ENCODE measurements around the gene TARBP2.
"Not testable (repeated sequence)": the region's sequence is repeated elsewhere in the genome, so short reads cannot be mapped to it uniquely, and the experiment has no call there.

Gene TARBP2

DNA sequence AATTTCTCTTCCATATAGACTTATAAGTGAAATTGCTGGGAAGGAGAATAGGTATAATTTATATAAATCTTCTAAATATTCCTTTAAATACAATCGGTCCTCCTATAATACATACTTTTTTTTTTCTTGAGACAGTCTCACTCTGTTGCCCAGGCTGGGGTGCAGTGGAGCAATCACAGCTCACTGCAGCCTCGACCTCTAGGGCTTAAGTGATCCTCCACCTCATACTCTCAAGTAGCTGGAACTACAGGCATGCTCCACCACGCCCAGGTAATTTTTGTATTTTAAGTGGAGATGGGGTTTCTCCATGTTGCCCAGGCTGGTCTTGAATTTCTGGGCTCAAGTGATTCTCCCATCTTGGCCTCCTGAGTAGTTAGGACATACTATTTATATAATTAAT lies 35.9 kb downstream of the TARBP2 start:
- DNase-seq = no peak
- in situ Hi-C loops (cut with HindIII; ENCODE audit: low pct_ligation_motif_present, low pct_unique_long_range_greater_than_20kb, low sequenced_read_pairs) = loop anchor here (10.0 kb wide), 1 partner anchor 138 kb away; the partner anchor contains the start of gene ATP5MC2

GRCh38 chr12:53538209-53538689 lies 37.2 kb downstream of the TARBP2 start:
- in situ Hi-C loops (cut with HindIII; ENCODE audit: low pct_ligation_motif_present, low pct_unique_long_range_greater_than_20kb, low sequenced_read_pairs) = loop anchor here (10.0 kb wide), 1 partner anchor 137 kb away; the partner anchor contains the start of gene ATP5MC2
- DNase-seq = no peak

DNA sequence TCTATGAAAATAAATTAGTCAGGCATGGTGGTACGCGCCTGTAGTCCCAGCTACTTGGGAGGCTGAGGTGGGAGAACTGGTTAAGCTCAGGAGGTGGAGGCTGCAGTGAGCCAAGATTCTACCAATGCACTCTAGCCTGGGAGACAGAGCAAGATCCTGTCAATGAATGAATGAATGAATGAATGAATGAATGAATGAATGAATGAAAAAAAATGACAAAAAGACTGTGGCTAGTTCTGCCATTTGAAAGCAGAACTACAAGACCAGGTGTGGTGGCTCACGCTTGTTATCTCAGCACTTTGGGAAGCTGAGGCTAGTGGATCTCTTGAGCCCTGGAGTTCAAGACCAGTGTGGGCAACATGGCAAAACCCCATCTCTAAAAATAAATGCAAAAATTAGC lies 38.4 kb downstream of the TARBP2 start:
- in situ Hi-C loops (cut with HindIII; ENCODE audit: low pct_ligation_motif_present, low pct_unique_long_range_greater_than_20kb, low sequenced_read_pairs) = loop anchor here (10.0 kb wide), 1 partner anchor 135 kb away; the partner anchor contains the start of gene ATP5MC2
- no peak for DNase-seq

DNA sequence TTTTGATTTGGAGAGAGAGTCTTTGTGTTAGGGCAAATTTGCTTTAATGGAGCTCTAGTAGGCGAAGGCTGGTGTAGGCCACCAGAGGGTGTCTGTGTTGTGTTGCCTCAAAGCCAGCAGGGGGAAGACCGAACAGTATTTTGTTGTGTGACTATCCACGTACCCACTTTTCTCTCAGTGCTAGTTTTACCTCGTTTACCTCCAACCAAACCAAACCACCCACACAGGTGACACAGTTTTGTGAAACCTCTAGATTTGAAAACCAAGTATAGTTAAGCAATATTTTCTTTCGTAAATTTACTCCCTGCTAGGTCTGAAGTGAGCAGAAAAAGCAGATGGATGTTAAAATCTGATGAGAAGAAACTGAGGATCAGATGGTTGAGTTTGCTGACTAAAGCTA lies 42.5 kb downstream of the TARBP2 start:
- peak; percentile 83 for DNase-seq
- in situ Hi-C loops (cut with HindIII; ENCODE audit: low pct_ligation_motif_present, low pct_unique_long_range_greater_than_20kb, low sequenced_read_pairs) = no loop called here

- in situ Hi-C loops (cut with HindIII; ENCODE audit: low pct_ligation_motif_present, low pct_unique_long_range_greater_than_20kb, low sequenced_read_pairs); DNase-seq: not testable (repeated sequence)
Observed at GRCh38 chr12:53548354-53548753, 47.3 kb downstream of the TARBP2 start.

GRCh38 chr12:53550131-53550530 lies 49.0 kb downstream of the TARBP2 start:
- in situ Hi-C loops (cut with HindIII; ENCODE audit: low pct_ligation_motif_present, low pct_unique_long_range_greater_than_20kb, low sequenced_read_pairs); DNase-seq: not testable (repeated sequence)

DNA sequence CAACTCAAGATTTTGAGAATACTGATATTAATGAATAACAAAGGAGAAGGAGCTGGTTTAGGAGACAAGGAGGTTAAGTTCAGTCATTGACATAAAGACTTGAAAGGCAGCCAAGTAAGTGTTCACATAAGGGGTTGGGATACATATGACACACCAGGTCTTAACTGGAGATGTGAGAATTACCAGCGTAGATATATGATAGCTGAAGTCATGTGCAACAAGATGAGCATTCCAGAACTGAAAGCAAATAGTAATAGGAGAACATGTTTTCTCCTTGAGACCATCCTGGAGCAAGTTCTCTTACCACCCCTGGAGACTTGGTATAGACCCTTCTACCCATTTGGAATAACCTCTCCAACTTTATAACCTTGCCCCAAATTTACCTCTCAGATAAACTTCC lies 49.5 kb downstream of the TARBP2 start:
- no peak for DNase-seq
- in situ Hi-C loops (cut with HindIII; ENCODE audit: low pct_ligation_motif_present, low pct_unique_long_range_greater_than_20kb, low sequenced_read_pairs) = no loop called here

- in situ Hi-C loops (cut with HindIII; ENCODE audit: low pct_ligation_motif_present, low pct_unique_long_range_greater_than_20kb, low sequenced_read_pairs) = no loop called here
- no peak for DNase-seq
Observed at GRCh38 chr12:53551889-53552291, 50.8 kb downstream of the TARBP2 start.

GRCh38 chr12:53552361-53553327 lies 51.6 kb downstream of the TARBP2 start:
- DNase-seq = no peak
- in situ Hi-C loops (cut with HindIII; ENCODE audit: low pct_ligation_motif_present, low pct_unique_long_range_greater_than_20kb, low sequenced_read_pairs) = no loop called here

All from ACHN (cell line).